HG03095 (cell line): ENCODE data around the gene ANKHD1.

Source experiments
- ATAC-seq: cut with Tn5 transposase; IDR thresholded peaks from one replicate; pipeline ENCODE4 v1.9.1; 2021; ENCODE audit warnings: moderate library complexity; ENCODE audit not compliant: unreplicated experiment

The ANKHD1 gene

GRCh38 chr5:140401362-140402257 is at the start of gene ANKHD1:
TSS of gene ANKHD1 (plus strand) at chr5:140401833. CDS start at chr5:140401968, 135 bp downstream.
- peak; percentile 81 for ATAC-seq

DNA sequence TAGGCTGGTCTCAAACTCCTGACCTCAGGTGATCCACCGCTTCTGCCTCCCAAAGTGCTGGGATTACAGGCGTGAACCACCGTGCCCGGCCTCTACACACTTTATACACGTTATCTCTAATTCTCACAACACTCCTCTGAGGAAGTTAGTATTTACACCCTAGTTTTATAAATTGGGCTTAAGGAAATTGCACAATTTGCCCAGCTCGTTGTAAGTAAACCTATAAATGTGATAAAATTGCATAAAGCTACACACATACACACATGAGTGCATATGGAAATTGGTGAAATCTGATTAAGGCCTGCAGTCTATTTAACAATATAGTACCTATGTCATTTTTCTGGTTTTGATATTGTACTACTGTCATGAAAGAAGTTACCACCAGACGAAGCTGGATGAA is 46.1 kb upstream of the ANKHD1 start:
- no peak for ATAC-seq

GRCh38 chr5:140356853-140357725 is 44.5 kb upstream of the ANKHD1 start:
- ATAC-seq, result peak; percentile 34

DNA sequence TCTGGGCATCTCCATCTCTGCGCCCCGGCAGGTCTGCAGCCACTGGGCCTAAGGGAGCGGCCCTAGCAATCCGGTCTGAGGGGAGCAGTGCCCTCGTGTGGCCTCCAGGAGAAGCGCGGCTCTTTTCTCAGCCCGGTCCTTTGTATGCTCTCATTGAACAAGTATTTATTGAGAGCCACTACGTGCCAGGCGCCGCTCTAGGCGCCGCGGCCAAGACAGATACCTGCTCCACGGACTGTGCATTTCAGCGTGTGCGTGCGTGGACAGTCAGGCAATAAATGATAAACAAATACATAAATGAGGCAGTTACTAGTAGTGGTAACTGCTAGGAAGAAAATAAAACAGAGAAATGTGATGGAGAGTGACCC is 43.9 kb upstream of the ANKHD1 start:
- ATAC-seq, result peak; percentile 92

GRCh38 chr5:140358738-140359310 is 42.8 kb upstream of the ANKHD1 start:
- no peak for ATAC-seq

GRCh38 chr5:140360101-140360500 is 41.5 kb upstream of the ANKHD1 start, which contains the start of gene SLC4A9:
TSS of gene SLC4A9 (plus strand) at chr5:140360194. CDS start at chr5:140360237, 43 bp downstream.
- ATAC-seq, result no peak

GRCh38 chr5:140360681-140361479 is 40.8 kb upstream of the ANKHD1 start:
- no peak for ATAC-seq

- ATAC-seq, result no peak
Measured at GRCh38 chr5:140361901-140362300, 39.7 kb upstream of the ANKHD1 start.

DNA sequence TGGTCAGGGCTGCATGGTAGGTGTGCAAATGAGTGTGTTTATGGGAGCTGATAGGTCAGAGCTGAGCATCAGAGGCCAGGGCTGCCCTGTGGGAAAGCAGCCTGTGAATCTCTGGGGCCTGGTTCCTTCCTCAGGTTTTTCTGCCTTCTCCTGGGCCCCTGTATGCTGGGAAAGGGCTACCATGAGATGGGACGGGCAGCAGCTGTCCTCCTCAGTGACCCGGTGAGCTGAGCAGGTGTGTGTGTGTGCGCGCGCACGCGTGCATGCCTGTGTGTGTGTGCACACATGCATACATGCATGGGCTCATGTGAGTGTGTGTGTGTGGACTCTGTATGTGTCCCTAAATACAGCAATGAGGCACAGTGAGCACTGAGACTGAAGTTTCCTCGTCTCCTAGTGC is 39.3 kb upstream of the ANKHD1 start:
- ATAC-seq, result no peak

- ATAC-seq, result peak; percentile 87
Measured at GRCh38 chr5:140362875-140363630, 38.6 kb upstream of the ANKHD1 start.

DNA sequence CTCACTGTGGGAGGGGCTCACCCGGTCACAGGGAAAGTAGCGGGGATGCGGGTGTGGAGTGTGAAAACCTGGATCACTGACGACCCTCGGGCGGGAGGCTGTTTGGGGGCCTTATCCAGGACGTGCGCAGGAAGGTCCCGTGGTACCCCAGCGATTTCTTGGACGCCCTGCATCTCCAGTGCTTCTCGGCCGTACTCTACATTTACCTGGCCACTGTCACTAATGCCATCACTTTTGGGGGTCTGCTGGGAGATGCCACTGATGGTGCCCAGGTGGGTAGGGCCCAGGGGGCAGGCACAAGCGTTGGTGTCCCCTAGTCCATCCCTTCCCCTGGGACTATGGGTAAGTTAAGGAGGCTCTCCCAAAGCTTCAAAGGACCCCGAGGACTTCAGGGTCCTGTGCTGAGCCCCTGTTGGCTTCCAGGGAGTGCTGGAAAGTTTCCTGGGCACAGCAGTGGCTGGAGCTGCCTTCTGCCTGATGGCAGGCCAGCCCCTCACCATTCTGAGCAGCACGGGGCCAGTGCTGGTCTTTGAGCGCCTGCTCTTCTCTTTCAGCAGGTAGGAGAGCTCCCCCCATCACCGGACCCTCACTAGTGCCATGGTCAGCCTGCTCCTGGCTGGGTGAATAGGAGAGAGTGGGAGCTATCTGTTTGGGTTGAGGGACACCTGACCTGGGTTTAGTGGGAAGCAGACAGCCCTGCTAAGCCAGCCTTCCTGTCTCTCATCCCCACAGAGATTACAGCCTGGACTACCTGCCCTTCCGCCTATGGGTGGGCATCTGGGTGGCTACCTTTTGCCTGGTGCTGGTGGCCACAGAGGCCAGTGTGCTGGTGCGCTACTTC is 37.8 kb upstream of the ANKHD1 start:
- no peak for ATAC-seq

DNA sequence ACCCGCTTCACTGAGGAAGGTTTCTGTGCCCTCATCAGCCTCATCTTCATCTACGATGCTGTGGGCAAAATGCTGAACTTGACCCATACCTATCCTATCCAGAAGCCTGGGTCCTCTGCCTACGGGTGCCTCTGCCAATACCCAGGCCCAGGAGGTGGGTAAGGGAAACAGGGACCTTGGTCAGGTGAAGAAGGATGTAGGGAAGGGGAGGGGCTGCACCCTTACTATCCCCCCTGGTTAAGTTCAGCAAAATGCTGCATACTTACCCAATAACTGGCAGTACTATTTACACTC is 37.2 kb upstream of the ANKHD1 start:
- ATAC-seq, result no peak

DNA sequence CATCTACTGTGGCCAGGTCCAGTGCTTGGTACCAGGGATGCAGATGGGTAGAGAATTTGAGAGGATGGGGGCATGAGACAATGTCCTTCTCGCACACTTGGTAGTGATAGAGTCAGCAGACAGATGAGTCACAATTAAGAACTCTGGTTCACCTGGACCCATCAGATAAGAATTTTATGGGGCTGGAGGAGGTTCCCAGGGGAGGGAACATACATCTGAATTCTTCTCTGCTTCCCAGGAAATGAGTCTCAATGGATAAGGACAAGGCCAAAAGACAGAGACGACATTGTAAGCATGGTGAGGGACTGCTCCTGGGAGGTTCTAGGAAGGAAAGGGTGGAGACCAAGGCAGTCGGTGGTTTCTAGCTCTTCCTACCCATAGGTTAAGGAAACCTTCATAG is 36.4 kb upstream of the ANKHD1 start:
- ATAC-seq, result no peak

- ATAC-seq, result no peak
Measured at GRCh38 chr5:140365941-140366340, 35.7 kb upstream of the ANKHD1 start.

DNA sequence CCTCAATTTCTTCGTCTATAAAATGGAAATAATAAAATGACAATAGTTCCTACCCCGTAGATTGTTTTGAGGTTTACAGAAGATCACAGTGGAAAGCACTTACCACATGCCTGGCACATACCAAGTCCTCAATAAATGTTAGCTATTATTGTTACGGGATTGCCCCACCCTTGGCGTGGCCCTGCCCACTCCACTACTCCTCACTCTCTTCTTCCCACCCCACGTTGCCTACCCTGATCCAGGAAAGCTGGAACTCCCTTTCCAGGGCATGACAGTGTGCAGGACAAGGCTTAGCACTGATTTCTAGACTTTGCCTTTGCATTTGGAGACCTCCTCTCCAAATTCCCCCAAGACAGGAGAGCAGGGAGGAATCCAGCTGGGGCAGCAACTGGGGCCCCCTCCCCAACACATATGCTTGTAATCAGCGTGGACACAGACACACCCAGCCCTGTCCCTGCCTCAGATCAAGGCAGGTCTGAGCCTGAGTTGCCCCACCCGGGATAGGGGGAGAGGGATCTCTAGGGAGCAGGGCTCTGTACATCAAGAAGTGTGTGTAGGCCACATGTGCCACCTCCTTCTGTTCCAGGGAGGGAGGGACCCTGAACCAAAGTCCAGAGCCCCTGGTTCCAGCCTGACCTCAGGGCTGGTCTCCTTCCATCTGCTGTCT is 34.9 kb upstream of the ANKHD1 start:
- no peak for ATAC-seq

- no peak for ATAC-seq
Measured at GRCh38 chr5:140367256-140368013, 34.2 kb upstream of the ANKHD1 start.

DNA sequence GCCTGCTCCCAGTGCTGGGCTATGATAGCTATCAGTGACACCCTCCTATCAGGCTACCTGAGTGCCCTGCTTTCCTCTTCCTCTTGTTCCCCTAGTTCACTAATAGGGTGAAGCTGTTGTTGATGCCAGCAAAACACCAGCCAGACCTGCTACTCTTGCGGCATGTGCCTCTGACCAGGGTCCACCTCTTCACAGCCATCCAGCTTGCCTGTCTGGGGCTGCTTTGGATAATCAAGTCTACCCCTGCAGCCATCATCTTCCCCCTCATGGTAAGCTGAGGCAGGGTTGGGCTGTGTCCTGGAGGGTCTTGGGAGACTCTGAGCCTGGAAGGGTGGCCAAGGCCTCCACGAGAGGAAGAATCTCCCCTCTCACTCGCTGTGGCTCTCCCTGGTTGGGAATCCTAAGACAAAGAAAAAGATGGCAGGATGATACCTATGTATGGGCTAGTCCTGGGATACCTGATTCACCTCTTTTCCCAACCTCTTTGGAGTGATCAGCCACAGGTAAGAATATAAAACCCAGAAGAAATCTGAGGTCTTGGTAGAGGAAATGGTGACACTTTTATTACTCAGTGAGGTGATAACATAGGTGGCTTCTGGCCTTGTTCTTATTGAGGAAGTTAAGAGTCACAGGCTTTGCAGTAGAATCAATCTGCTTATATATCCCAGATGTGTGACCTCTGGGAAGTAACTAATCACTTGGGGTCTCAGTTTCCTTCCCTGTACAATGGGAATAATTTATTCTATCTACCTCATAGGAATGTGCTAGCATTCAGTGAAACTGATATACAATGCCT is 30.1 kb upstream of the ANKHD1 start:
- no peak for ATAC-seq
